ENCODE results near the gene SPINK1. TPM values are rescaled to one million over a fixed set of nuclear protein-coding genes. Genes with fewer than 3 reads are reported as not detected.

The SPINK1 gene
- total and polyA plus RNA-seq, 4 experiments from 2014 or later: not detected

GRCh38 chr5:147854331-147854730 lies 22.9 kb upstream of the SPINK1 start:
- Mint-ChIP-seq H3K9me3 (no peaks in the 10 kb centered on the region), H3K27me3 (peaks cover 2 to 8% of the 10 kb centered on the region in 2 donors), H3K27ac (no peak overlapping the region), H3K4me3 (no peak overlapping the region), H3K36me3 (no peaks in the 10 kb centered on the region), H3K4me1 (peaks cover 0 to 2% (median 0%) of the 10 kb centered on the region in 4 donors)
- Histone ChIP-seq H3K4me1 (ENCODE audit: insufficient read depth, low read length) (no peaks in the 10 kb centered on the region), H3K4me3 (ENCODE audit: low read length in 2 of 2) (no peak overlapping the region), H3K27ac (ENCODE audit: low read depth, low read length) (no peak overlapping the region), H3K36me3 (ENCODE audit: insufficient read depth, low read length) (no peaks in the 10 kb centered on the region), H3K27me3 (ENCODE audit: insufficient read depth, low read length) (no peaks in the 10 kb centered on the region), H3K9me3 (ENCODE audit: control insufficient read depth in 1 of 2, low read length in 2 of 2) (no peaks in the 10 kb centered on the region)
- intact Hi-C loops (cut with micrococcal nuclease): no loop called here
- POLR2A ChIA-PET (ENCODE audit: partially characterized antibody): no interaction called here
- DNase-seq: no peak
- CTCF ChIA-PET (ENCODE audit: partially characterized antibody): interaction anchor here (1.2 kb wide), 1 partner anchor 11 kb away, joined by 3 read pairs; no protein-coding TSS in a partner anchor

GRCh38 chr5:147853372-147853987 lies 22.0 kb upstream of the SPINK1 start:
- Histone ChIP-seq H3K4me1 (ENCODE audit: insufficient read depth, low read length) (no peaks in the 10 kb centered on the region), H3K4me3 (ENCODE audit: low read length in 2 of 2) (no peak overlapping the region), H3K9me3 (ENCODE audit: control insufficient read depth in 1 of 2, low read length in 2 of 2) (no peaks in the 10 kb centered on the region), H3K27me3 (ENCODE audit: insufficient read depth, low read length) (no peaks in the 10 kb centered on the region), H3K36me3 (ENCODE audit: insufficient read depth, low read length) (no peaks in the 10 kb centered on the region), H3K27ac (ENCODE audit: low read depth, low read length) (no peak overlapping the region)
- no peaks in the 10 kb centered on the region for H3K9me3 Mint-ChIP-seq
- ChIA-PET CTCF (ENCODE audit: partially characterized antibody) (no interaction called here), POLR2A (ENCODE audit: partially characterized antibody) (no interaction called here)
- no peak for DNase-seq
- no peak overlapping the region for H3K4me3 Mint-ChIP-seq
- no peaks in the 10 kb centered on the region for H3K36me3 Mint-ChIP-seq
- no peak overlapping the region for H3K27ac Mint-ChIP-seq
- H3K4me1 Mint-ChIP-seq: peaks cover 0 to 2% (median 0%) of the 10 kb centered on the region in 4 donors
- intact Hi-C loops (cut with micrococcal nuclease): no loop called here
- peaks cover 2 to 9% of the 10 kb centered on the region in 2 donors for H3K27me3 Mint-ChIP-seq

- Mint-ChIP-seq H3K27me3 (peaks cover 0 to 9% of the 10 kb centered on the region in 2 donors), H3K4me1 (no peaks in the 10 kb centered on the region), H3K4me3 (no peak overlapping the region), H3K9me3 (no peaks in the 10 kb centered on the region), H3K36me3 (no peaks in the 10 kb centered on the region), H3K27ac (no peak overlapping the region)
- ChIA-PET POLR2A (ENCODE audit: partially characterized antibody) (no interaction called here), CTCF (ENCODE audit: partially characterized antibody) (no interaction called here)
- H3K9me3 ChIP-seq (ENCODE audit: control insufficient read depth in 1 of 2, low read length in 2 of 2): no peaks in the 10 kb centered on the region
- H3K27me3 ChIP-seq (ENCODE audit: insufficient read depth, low read length): no peaks in the 10 kb centered on the region
- H3K27ac ChIP-seq (ENCODE audit: low read depth, low read length): no peak overlapping the region
- no peak overlapping the region for H3K4me3 ChIP-seq (ENCODE audit: low read length in 2 of 2)
- intact Hi-C loops (cut with micrococcal nuclease): no loop called here
- no peak for DNase-seq
- no peaks in the 10 kb centered on the region for H3K4me1 ChIP-seq (ENCODE audit: insufficient read depth, low read length)
- no peaks in the 10 kb centered on the region for H3K36me3 ChIP-seq (ENCODE audit: insufficient read depth, low read length)
Observed at GRCh38 chr5:147852365-147852764, 20.9 kb upstream of the SPINK1 start.

DNA sequence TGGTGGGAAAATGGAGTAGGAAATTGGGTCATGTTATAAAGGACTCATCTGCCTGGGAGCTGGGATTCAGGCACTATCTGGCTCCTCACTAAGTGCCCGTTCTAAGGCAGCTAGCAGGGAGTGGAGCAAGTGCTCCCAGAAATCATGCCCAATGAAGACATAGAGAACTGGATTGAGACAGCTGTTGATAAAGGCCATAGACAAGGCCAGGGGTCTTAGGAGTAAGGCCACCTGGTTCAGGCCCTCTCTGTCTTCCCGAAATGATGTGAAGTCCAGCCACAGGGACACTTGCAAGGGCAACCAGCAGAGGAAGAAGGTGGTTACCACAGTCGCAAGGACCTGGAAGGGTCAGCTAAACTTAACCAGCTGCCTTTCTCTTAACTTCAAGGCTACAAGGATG lies 20.1 kb upstream of the SPINK1 start:
- no peaks in the 10 kb centered on the region for H3K9me3 ChIP-seq (ENCODE audit: control insufficient read depth in 1 of 2, low read length in 2 of 2)
- H3K27me3 Mint-ChIP-seq: peaks cover 0 to 9% of the 10 kb centered on the region in 2 donors
- H3K4me1 Mint-ChIP-seq: no peaks in the 10 kb centered on the region
- no peak overlapping the region for H3K4me3 Mint-ChIP-seq
- H3K36me3 Mint-ChIP-seq: no peaks in the 10 kb centered on the region
- no peak overlapping the region for H3K4me3 ChIP-seq (ENCODE audit: low read length in 2 of 2)
- H3K36me3 ChIP-seq (ENCODE audit: insufficient read depth, low read length): no peaks in the 10 kb centered on the region
- H3K27ac Mint-ChIP-seq: no peak overlapping the region
- ChIA-PET POLR2A (ENCODE audit: partially characterized antibody) (no interaction called here), CTCF (ENCODE audit: partially characterized antibody) (interaction anchor here (3.2 kb wide), 1 partner anchor 8 kb away, joined by 16 read pairs; no protein-coding TSS in a partner anchor)
- no peaks in the 10 kb centered on the region for H3K9me3 Mint-ChIP-seq
- no peak for DNase-seq
- no peaks in the 10 kb centered on the region for H3K4me1 ChIP-seq (ENCODE audit: insufficient read depth, low read length)
- intact Hi-C loops (cut with micrococcal nuclease): no loop called here
- H3K27ac ChIP-seq (ENCODE audit: low read depth, low read length): no peak overlapping the region
- no peaks in the 10 kb centered on the region for H3K27me3 ChIP-seq (ENCODE audit: insufficient read depth, low read length)

GRCh38 chr5:147849226-147849625 lies 17.8 kb upstream of the SPINK1 start:
- H3K27me3 ChIP-seq (ENCODE audit: insufficient read depth, low read length): no peaks in the 10 kb centered on the region
- DNase-seq: no peak
- Mint-ChIP-seq H3K27ac (no peak overlapping the region), H3K4me1 (no peaks in the 10 kb centered on the region), H3K4me3 (no peak overlapping the region), H3K27me3 (peaks cover 1 to 8% of the 10 kb centered on the region in 2 donors), H3K36me3 (no peaks in the 10 kb centered on the region), H3K9me3 (no peaks in the 10 kb centered on the region)
- H3K27ac ChIP-seq (ENCODE audit: low read depth, low read length): no peak overlapping the region
- POLR2A ChIA-PET (ENCODE audit: partially characterized antibody): no interaction called here
- no peaks in the 10 kb centered on the region for H3K36me3 ChIP-seq (ENCODE audit: insufficient read depth, low read length)
- no peaks in the 10 kb centered on the region for H3K9me3 ChIP-seq (ENCODE audit: control insufficient read depth in 1 of 2, low read length in 2 of 2)
- H3K4me1 ChIP-seq (ENCODE audit: insufficient read depth, low read length): no peaks in the 10 kb centered on the region
- no peak overlapping the region for H3K4me3 ChIP-seq (ENCODE audit: low read length in 2 of 2)
- CTCF ChIA-PET (ENCODE audit: partially characterized antibody): interaction anchor here (3.2 kb wide), 1 partner anchor 10 kb away, joined by 16 read pairs; no protein-coding TSS in a partner anchor
- intact Hi-C loops (cut with micrococcal nuclease): no loop called here

DNA sequence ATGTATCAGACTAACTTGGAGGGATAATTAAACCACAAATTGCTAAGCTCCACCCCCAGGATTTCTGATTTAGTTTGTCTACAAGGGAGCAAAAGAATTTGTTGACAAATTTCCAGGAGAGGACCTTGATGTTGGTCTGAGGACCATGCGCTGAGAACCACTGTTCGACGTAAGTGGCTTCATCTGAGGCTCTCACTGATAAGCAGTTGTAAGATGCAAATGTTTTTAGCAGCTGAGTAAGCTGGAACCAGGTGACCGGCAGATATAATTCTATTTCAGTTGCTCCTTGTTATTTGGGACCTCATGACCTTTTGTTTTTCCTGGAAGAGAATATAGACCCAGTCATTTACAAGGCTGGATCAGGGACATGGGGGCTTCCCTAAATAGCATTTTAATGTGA lies 14.1 kb upstream of the SPINK1 start:
- CTCF ChIA-PET (ENCODE audit: partially characterized antibody): interaction anchor here (2.0 to 3.4 kb wide), 2 partner anchors 12 to 13 kb away, joined by 6 to 9 read pairs; no protein-coding TSS in a partner anchor
- no peaks in the 10 kb centered on the region for H3K36me3 ChIP-seq (ENCODE audit: insufficient read depth, low read length)

DNA sequence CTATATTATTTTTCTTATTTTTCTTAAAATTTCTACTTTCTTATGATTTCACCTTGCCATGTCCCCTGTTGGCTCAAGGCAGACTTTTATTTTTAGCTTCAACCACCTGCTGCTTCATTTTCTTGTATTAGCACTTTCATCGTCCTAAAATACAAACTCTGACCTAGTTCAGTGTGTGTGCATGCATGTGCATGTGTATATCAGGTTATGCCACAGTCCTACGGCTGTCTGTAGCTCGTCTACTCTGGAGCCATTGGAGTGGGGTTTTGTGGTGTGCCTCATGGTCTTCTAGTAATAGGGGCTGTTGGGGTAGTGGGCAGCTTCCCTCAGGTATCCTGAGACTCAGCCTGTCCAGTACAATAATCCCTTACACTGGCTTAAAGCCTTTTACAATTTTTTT lies 13.4 kb upstream of the SPINK1 start:
- Mint-ChIP-seq H3K4me1 (no peaks in the 10 kb centered on the region), H3K36me3 (no peaks in the 10 kb centered on the region), H3K27ac (no peak overlapping the region), H3K4me3 (no peak overlapping the region), H3K27me3 (peaks cover 1 to 10% of the 10 kb centered on the region in 2 donors), H3K9me3 (no peaks in the 10 kb centered on the region)
- Histone ChIP-seq H3K36me3 (ENCODE audit: insufficient read depth, low read length) (no peaks in the 10 kb centered on the region), H3K9me3 (ENCODE audit: control insufficient read depth in 1 of 2, low read length in 2 of 2) (no peaks in the 10 kb centered on the region), H3K27me3 (ENCODE audit: insufficient read depth, low read length) (no peaks in the 10 kb centered on the region), H3K4me3 (ENCODE audit: low read length in 2 of 2) (no peak overlapping the region), H3K27ac (ENCODE audit: low read depth, low read length) (no peak overlapping the region), H3K4me1 (ENCODE audit: insufficient read depth, low read length) (no peaks in the 10 kb centered on the region)
- intact Hi-C loops (cut with micrococcal nuclease): no loop called here
- no peak for DNase-seq
- POLR2A ChIA-PET (ENCODE audit: partially characterized antibody): no interaction called here
- CTCF ChIA-PET (ENCODE audit: partially characterized antibody): interaction anchor here (2.0 to 3.4 kb wide), 2 partner anchors 12 to 13 kb away, joined by 6 to 9 read pairs; no protein-coding TSS in a partner anchor

More for the DNA sequence above, 14.1 kb upstream of the SPINK1 start:
- Mint-ChIP-seq H3K9me3 (no peaks in the 10 kb centered on the region), H3K27ac (no peak overlapping the region), H3K4me1 (no peaks in the 10 kb centered on the region), H3K36me3 (no peaks in the 10 kb centered on the region), H3K4me3 (no peak overlapping the region), H3K27me3 (peaks cover 1 to 10% of the 10 kb centered on the region in 2 donors)
- no peaks in the 10 kb centered on the region for H3K27me3 ChIP-seq (ENCODE audit: insufficient read depth, low read length)
- no peak overlapping the region for H3K27ac ChIP-seq (ENCODE audit: low read depth, low read length)
- no peaks in the 10 kb centered on the region for H3K9me3 ChIP-seq (ENCODE audit: control insufficient read depth in 1 of 2, low read length in 2 of 2)
- no peak overlapping the region for H3K4me3 ChIP-seq (ENCODE audit: low read length in 2 of 2)
- DNase-seq: no peak
- intact Hi-C loops (cut with micrococcal nuclease): no loop called here
- H3K4me1 ChIP-seq (ENCODE audit: insufficient read depth, low read length): no peaks in the 10 kb centered on the region
- POLR2A ChIA-PET (ENCODE audit: partially characterized antibody): no interaction called here

All from CD4-positive, alpha-beta memory T cell (primary cell).